B cell (primary cell): ENCODE results near the gene LIPF.

ENCODE experiments used
- CTCF ChIP-seq: fragments of 200-600 bp; IDR thresholded peaks from one replicate; pipeline ENCODE4 v1.8.0; 2022; ENCODE audit warnings: antibody characterized with exemption, mild to moderate bottlenecking
- EZH2 ChIP-seq: IDR thresholded peaks from 2 replicates; pipeline ENCODE4 v1.6.1; 2012; ENCODE audit warnings: borderline replicate concordance, low read depth, mild to moderate bottlenecking, moderate library complexity, low read length; ENCODE audit not compliant: insufficient read depth, poor library complexity, severe bottlenecking

GRCh38 chr10:88659725-88660597 lies 4.3 kb upstream of the LIPF start:
- TF ChIP-seq CTCF, result no peak
- no peak for TF ChIP-seq EZH2
